Measurements from ENCODE around the gene ABLIM2.
"Not testable (repeated sequence)": the region's sequence is repeated elsewhere in the genome, so short reads cannot be mapped to it uniquely, and the experiment has no call there.

Gene ABLIM2

DNA sequence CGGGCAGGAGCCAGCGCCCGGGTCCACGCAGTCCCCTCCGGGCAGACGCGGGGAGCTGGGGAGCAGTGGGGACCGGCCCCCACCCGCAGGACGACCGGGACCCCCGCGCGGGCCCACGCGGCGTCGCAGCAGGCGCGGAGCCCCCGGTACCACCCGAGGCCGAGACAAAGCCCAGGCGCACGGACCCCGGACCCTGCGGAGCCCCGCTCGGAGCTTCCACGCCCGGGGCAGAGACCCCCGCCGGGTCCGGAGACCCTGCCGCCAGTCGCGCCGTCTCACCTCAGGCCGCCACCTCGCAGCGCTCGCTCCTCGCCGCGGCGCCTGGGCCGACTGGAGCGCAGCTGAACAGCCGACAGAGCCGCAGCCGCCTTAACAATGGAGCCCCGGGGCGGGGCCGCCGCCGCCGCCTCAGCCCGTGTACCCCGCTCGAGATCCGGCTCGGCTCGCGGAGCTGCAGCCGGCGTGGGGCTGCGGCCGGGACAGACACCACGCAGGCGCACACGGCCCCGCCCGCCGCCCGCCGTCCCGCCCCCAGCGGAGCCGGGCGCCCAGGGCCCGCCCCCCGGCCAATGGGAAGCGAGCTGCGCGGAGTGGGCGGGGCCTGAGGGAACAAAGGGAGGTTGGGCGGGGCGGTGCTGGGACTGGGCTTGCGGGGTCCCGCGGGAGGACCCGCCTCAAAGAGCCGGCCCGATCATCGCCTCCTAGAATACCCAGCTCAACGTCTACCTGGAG lies 219.1 kb downstream of the ABLIM2 start, which contains the start of gene AFAP1:
AFAP1 (minus strand) TSS at position 485 of the 732 bp plus-strand sequence. CDS start 67,783 bp downstream, outside the sequence.
- peak; percentile 73 to 85 for DNase-seq (ENCODE audit: low read depth in 2 of 2)

DNA sequence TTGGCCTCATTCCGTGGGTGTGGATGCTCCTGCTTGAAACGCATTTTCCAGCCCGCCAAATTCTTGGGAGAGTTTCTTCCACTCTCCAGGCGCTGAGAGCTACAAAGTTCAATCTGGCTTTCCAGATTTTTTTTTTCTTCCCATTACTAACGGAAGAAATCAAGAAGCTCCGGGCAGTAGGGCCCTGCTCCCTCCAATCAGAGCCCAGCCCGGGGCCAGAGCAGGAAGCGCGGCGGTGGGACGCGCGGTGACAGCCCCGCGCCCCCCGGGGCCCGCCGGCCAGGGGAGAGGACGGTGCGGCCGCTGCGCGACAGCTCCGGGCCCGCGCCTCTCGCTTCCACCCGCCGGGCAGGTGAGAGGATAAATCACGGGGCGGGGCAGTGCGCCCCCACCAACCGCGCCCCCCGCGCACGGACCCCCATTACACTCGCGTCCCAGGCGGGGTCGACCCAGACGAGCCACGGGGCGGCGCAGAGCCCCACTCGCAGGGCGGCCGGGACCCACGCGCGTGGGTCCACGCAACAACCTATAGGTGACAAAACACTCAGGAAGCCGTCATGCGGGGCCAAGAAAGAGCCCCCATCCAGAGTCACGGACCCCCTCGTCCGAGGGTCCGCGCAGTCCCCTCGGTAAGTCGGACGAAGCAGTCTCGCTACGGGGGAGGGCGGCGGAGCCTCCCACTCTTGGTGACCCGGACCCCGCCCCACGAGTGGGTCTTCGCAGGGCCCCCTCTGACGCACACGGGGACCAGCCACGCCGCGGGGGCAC lies 219.8 kb downstream of the ABLIM2 start:
- DNase-seq (ENCODE audit: low read depth in 2 of 2): no peak

DNA sequence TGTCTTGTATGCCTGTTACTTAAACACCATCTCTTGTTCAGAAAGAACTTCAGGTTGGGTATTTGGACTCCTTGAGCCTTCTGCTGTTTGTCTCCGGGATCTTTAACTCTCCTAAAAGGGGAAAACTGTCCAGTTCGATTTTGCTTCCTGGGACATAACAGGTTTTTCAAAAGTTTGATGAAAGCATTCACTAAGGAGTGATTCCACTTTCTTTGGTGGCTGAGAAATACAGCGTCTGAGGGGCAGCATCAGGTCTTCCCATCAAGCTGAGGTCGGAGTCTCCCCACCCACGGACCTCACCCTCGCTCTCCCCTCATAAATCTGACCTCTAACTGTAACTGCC lies 220.4 kb downstream of the ABLIM2 start:
- DNase-seq (ENCODE audit: low read depth in 2 of 2): no peak

DNA sequence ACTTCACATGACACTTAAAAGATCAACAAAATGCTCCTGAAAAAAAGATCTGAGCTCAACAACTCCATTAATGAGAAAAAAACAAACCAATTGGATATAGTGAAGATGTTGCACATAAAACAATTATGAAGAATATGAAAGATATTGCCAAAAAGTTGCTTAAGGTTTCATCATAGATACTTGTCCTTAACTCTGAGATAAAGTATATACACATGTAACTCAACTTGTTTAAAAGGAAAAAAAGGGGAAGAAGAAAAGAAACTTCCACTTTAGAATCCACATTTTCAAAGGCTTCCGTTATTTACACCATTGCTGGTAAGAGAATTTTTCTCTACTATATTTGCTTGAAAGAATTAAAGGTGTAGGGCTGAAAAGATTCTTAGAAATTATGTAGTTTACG lies 221.6 kb downstream of the ABLIM2 start:
- DNase-seq (ENCODE audit: low read depth in 2 of 2): no peak

DNA sequence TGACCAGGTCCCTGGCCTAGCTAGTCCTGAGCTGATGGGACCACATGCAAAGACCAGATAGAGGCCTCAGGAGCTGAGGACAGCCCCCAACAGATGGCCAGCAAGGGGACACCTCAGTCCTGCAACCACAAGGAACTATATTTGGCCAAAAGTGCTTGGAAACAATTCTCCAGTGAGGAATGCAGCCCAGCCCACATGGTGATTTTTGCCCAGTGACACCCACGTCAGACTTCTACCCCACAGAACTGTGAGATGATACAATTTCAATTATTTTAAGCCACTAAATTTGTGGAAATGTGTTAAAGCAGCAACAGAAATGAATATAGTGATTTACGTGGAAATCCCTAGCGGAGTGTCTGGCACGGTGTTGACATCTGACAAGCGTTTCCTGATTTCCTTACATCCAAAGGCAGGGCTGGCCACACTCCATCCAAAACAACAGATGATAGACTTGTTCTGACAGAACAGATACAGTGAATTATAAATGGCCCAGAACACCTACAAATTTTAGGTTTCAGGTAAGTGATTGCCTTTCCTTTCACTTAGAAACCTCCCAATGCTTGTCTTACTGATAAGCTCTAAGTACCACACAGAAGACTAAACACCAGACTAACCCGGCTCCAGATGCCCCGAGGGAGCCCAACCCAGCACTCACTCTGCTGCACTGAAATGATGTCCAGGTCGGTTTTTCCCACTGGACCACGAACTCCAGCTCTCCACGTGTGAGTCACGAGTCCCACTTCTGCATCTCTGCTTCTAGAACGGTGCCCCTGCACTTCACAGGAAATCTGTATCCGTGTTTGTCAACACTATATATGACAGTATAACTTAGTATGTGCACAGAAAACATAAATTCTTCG lies 224.7 kb downstream of the ABLIM2 start:
- DNase-seq (ENCODE audit: low read depth in 2 of 2): no peak

DNA sequence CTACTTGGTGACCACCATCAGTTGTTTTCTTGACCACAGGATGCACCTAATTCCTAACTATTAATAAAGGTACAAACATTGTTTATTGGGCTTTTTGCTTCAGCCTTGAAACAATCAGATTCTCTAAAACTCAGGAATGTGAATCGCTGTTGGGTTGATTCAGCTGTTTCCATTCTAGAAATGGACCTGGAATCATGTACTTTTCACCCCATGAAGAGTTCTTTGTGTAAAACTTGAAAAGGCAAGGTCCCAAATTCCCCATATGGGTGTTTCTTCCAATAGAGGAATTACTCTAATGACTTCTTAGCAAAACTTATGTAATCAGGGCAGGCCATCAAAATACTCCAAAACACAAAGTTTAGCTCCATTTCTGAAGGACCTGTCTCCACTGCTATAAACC lies 226.3 kb downstream of the ABLIM2 start:
- no peak for DNase-seq (ENCODE audit: low read depth in 2 of 2)

DNA sequence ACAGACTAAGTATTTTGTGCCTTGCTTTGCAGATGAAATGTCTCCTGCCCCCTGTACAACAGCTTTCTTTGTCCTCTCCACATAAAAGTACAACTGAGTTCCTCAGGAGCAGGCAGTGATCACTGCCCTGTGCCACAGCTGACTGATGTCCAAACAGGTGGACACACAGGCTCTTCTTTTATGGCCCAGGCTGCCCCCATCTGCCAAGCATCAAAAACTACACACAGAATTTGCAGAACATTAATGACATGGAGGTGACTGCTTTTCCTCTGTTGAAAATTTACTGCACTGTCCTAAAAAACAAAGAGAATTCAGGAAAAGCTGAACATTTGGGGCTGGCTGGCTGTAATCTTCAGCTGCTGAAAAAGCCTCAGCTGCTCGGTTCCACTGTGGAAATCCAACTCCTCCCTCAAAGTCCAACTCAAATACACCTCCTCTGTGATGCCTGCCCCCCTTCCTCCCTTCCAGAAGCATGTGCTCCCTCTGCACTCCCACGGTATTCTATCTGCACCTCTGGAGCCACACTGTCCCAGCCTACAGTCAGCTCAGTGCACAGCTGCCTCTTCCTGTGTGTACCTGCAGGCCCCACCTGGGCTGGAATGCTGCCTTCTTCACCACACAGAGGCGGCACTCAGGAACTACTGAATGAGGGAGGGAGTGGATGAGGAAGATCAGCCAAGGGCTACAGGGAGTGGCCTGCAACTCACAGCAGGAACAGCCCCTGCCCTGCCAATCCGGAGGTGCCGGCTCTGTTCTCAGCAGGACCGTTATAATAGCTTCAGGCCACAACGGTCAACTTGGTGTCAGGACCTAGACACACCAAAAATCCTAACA lies 229.3 kb downstream of the ABLIM2 start:
- DNase-seq (ENCODE audit: low read depth in 2 of 2): no peak

DNA sequence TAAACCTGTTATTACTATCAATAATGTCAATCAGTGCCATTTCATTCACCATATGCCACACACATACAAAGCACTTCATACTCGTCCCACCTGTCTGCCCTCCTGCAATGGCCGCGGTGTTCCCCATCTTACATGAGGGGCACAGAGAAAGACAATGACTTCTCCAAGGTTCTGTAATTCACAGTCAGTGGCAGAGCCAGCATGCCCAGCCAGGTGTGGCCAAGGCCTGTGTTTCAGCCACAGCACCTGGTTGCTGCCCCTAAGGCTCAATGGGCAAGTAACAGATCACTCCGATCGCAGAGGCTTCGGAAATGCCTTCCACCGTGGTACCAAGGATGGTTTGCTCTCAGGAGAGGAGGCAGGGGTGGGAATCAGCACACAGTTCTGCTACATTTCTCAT lies 229.9 kb downstream of the ABLIM2 start:
- DNase-seq (ENCODE audit: low read depth in 2 of 2): no peak

DNA sequence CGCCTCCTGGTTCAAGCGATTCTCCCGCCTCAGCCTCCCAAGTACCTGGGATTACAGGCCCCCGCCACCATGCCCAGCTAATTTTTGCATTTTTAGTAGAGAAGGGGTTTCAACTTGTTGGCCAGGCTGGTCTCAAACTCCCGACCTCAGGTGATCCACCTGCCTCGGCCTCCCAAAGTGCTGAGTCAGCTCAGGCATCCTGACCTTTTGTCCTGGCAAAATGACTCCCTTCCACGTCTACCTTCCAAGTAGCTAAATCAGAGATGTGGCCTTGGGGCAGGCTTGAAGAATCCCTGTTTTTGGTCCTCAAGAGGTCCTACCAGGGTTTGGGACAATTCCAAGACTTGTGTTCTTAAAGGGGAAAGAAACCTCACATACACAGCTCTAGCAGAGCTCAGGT lies 231.8 kb downstream of the ABLIM2 start:
- no peak for DNase-seq (ENCODE audit: low read depth in 2 of 2)

DNA sequence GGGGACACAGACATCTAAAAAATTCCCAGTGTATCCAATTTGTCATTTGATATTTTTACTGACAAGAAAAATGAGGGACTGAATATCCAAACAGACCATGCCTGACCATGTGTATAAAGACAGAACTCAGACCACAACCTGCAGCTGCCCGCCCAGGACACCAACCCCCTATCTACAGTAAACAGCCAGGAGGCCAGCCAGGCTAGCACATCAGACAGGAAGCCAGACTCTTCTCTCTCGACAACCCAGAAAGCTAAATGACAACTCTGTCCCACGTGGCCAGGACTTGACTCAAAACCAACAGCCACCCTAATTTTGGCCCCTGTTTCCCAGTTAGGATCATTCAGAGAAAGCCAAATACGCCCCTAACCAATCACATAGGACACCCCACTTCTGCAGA lies 234.0 kb downstream of the ABLIM2 start:
- no peak for DNase-seq (ENCODE audit: low read depth in 2 of 2)

DNA sequence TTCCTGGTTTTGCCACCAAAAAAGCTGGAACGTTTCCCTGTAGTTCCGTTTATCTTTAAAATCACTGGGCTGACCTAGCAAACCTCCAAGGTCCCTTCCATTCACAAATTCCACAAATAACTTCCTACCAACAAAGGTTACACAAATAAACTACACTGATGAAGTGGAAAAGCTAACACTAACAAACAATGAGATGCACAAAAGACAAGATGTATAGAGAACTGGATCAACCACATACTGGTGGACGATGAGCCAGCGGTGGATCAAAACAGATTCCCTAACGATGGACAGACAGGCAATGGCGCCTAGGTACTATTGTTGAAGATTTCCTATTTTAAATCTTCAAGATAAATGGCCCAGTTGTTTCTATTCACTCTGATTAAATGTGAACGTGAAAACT lies 234.4 kb downstream of the ABLIM2 start:
- DNase-seq (ENCODE audit: low read depth in 2 of 2): no peak

DNA sequence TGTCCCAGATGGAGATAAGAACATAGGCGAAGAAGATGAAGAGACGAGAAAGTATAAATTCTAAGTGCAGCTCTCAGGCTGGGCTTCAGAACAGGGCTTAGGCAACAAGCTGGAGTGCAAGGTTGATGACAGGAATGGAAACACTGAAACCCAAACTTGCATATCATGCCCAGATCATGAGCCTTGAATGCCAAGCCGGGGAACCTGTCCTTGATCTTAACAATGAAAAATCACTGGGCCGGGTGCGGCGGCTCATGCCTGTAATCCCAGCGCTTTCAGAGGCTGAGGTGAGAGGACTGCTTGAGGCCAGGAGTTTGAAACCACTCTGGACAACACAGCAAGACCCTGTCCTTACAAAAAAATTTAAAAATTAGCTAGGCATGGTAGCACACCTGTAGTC lies 236.1 kb downstream of the ABLIM2 start:
- no peak for DNase-seq (ENCODE audit: low read depth in 2 of 2)

DNA sequence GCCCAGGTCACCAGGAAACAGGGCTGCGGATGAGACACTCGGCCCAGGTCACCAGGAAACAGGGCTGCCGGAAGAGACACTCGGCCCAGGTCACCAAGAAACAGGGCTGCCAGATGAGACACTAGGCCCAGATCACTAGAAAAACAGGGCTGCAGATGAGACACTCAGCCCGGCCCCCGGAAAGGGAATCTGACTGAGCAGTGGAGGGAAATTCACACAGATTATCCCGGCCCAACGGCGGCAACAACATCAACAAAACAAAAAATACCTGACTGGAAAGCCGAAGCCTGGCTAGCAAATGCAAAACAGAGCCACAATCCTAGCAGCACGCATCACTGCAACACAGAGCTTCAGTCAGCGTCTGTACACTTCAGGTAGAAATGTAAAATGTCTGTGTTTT lies 239.6 kb downstream of the ABLIM2 start:
- no peak for DNase-seq (ENCODE audit: low read depth in 2 of 2)

DNA sequence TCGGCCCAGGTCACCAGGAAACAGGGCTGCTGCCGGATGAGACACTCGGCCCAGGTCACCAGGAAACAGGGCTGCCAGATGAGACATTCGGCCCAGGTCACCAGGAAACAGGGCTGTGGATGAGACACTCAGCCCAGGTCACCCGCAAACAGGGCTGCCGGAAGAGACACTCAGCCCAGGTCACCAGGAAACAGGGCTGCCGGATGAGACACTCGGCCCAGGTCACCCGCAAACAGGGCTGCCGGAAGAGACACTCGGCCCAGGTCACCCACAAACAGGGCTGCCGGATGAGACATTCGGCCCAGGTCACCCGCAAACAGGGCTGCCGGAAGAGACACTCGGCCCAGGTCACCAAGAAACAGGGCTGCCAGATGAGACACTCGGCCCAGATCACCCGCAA lies 240.4 kb downstream of the ABLIM2 start:
- not testable (repeated sequence) for DNase-seq (ENCODE audit: low read depth in 2 of 2)

DNA sequence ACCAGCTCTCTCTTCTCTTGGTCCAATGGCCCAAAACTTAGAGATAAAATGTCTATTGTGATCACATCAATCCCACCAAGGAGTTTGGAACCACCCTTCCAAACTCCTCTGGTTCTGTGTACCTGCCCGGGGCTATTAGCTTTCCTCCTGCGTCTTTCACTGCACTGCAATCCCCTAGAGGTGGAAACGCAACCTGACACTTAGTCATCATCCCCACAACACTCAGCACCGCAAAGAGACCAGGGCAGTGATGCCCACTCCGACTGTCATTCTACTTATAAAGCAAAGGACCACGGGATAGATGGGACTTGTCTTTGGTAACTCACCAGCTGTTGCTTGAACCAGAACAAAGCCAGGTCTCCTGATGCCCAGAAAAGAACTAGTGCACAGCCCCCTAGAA lies 240.9 kb downstream of the ABLIM2 start:
- DNase-seq (ENCODE audit: low read depth in 2 of 2): no peak

DNA sequence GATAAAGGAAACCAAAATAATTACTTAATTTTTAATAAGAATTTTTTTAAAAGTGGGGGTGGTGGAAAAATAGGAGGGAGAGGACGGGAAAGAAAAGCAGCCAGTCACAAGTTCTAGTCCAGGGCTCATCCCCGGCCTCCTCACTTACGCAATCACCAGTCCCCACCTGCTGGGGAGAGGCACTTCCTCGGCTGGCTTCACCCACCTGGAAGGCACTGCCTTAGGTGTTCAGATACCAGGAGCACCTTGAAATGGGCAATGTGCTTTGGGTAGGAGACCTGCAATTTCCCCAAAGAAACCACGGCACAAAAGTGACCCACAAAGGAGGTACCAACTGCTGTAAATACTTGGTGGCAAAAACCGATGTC lies 242.8 kb downstream of the ABLIM2 start:
- DNase-seq (ENCODE audit: low read depth in 2 of 2): no peak
